Smooth muscle cell (in vitro differentiated cells): ENCODE measurements around the gene TMEM120B. TPM values are rescaled to one million over a fixed set of nuclear protein-coding genes. Genes with fewer than 3 reads are reported as not detected.

Experiments used
- DNase-seq: peaks from one replicate; lab custom pipeline; 2025; ENCODE audit not compliant: unreplicated experiment; lab: John Stamatoyannopoulos, UW
- H2AFZ ChIP-seq: fragments of 200-600 bp; sonication (generic); 2 replicates; pipeline ENCODE4 v1.6.0; 2016; ENCODE audit warnings: antibody characterized with exemption, low read depth, mild to moderate bottlenecking
- H3F3A ChIP-seq: fragments of 200-600 bp; sonication (generic); 2 replicates; pipeline ENCODE4 v1.6.0; 2017; ENCODE audit warnings: antibody characterized with exemption, low read depth
- H3K27ac ChIP-seq: fragments of 200-600 bp; sonication (generic); 2 replicates; pipeline ENCODE4 v1.5.1; 2016; ENCODE audit warnings: low read depth, mild to moderate bottlenecking
- H3K27me3 ChIP-seq: fragments of 200-600 bp; sonication (generic); 2 replicates; pipeline ENCODE4 v1.6.1; 2016; ENCODE audit warnings: low read depth, mild to moderate bottlenecking
- H3K36me3 ChIP-seq: fragments of 200-600 bp; sonication (generic); 2 replicates; pipeline ENCODE4 v1.5.1; 2016; ENCODE audit warnings: low read depth
- H3K4me1 ChIP-seq: fragments of 200-600 bp; sonication (generic); 2 replicates; pipeline ENCODE4 v1.5.1; 2016; ENCODE audit warnings: low read depth
- H3K4me2 ChIP-seq: fragments of 200-600 bp; sonication (generic); 2 replicates; pipeline ENCODE4 v1.6.0; 2016; ENCODE audit warnings: mild to moderate bottlenecking
- H3K4me3 ChIP-seq: fragments of 200-600 bp; sonication (generic); 2 replicates; pipeline ENCODE4 v1.5.1; 2016; ENCODE audit warnings: mild to moderate bottlenecking
- H3K79me2 ChIP-seq: fragments of 200-600 bp; sonication (generic); 2 replicates; pipeline ENCODE4 v1.6.0; 2016; ENCODE audit warnings: low read depth, mild to moderate bottlenecking
- H3K9ac ChIP-seq: fragments of 200-600 bp; sonication (generic); 2 replicates; pipeline ENCODE4 v1.6.0; 2016; ENCODE audit warnings: low read depth
- H3K9me3 ChIP-seq: fragments of 200-600 bp; sonication (generic); replicated peaks from 2 replicates; pipeline ENCODE4 v1.5.1; 2016; ENCODE audit warnings: low read depth
- H4K20me1 ChIP-seq: fragments of 200-600 bp; sonication (generic); 2 replicates; pipeline ENCODE4 v1.6.0; 2016; ENCODE audit warnings: low read depth
- WGBS: methylation state at CpG from one replicate; pipeline ENCODE4 v1.1.7; 2016; ENCODE audit warnings: low lambda C conversion rate; 5-methylcytosine and 5-hydroxymethylcytosine counted together
- polyA plus RNA-seq: library from polyadenylated mRNA; unstranded; fragments of >200 nt; fragmentation: Nextera tagmentation; extraction: Ambion mirVana; gene quantifications from 2 replicates; pipeline ENCODE4 v1.2.1, GENCODE V29; 2016
- total RNA-seq: library from RNA; depleted of rRNA; stranded (reverse); fragments of >200 nt; gene quantifications from 2 replicates; pipeline ENCODE4 v1.2.3, GENCODE V29; 2014
- TF ChIP-seq, protein P1 (sequence below): fragments of 200-600 bp; sonication (generic); IDR thresholded peaks from 2 replicates; pipeline ENCODE4 v1.5.1; 2017; ENCODE audit warnings: borderline replicate concordance, mild to moderate bottlenecking, antibody characterized with exemption; ENCODE audit not compliant: insufficient read depth, poor library complexity, severe bottlenecking

Gene TMEM120B
- total and polyA plus RNA-seq, 2 experiments from 2014 or later = 5.3 to 7.6 TPM

GRCh38 chr12:121774968-121775474, 62.5 kb downstream of the TMEM120B start:
- H3K4me1 ChIP-seq = no peaks in the 10 kb centered on the region
- WGBS = 53% methylated on average over 7 of the region's 14 CpGs
- H3K9me3 ChIP-seq = no peaks in the 10 kb centered on the region
- no peak overlapping the region for H3K9ac ChIP-seq
- DNase-seq = no peak
- no peak overlapping the region for H3K4me3 ChIP-seq
- H3F3A ChIP-seq = no peaks in the 10 kb centered on the region
- H4K20me1 ChIP-seq = no peaks in the 10 kb centered on the region
- no peak overlapping the region for H3K4me2 ChIP-seq
- no peak overlapping the region for H3K27ac ChIP-seq
- TF ChIP-seq, protein P1, sequence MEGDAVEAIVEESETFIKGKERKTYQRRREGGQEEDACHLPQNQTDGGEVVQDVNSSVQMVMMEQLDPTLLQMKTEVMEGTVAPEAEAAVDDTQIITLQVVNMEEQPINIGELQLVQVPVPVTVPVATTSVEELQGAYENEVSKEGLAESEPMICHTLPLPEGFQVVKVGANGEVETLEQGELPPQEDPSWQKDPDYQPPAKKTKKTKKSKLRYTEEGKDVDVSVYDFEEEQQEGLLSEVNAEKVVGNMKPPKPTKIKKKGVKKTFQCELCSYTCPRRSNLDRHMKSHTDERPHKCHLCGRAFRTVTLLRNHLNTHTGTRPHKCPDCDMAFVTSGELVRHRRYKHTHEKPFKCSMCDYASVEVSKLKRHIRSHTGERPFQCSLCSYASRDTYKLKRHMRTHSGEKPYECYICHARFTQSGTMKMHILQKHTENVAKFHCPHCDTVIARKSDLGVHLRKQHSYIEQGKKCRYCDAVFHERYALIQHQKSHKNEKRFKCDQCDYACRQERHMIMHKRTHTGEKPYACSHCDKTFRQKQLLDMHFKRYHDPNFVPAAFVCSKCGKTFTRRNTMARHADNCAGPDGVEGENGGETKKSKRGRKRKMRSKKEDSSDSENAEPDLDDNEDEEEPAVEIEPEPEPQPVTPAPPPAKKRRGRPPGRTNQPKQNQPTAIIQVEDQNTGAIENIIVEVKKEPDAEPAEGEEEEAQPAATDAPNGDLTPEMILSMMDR = no peak
- H2AFZ ChIP-seq = no peak overlapping the region
- no peaks in the 10 kb centered on the region for H3K36me3 ChIP-seq
- H3K79me2 ChIP-seq = no peaks in the 10 kb centered on the region
- H3K27me3 ChIP-seq = no peaks in the 10 kb centered on the region

GRCh38 chr12:121775501-121775900, 62.9 kb downstream of the TMEM120B start:
- H2AFZ ChIP-seq = no peak overlapping the region
- 86% methylated on average over 14 of the region's 16 CpGs for WGBS

GRCh38 chr12:121776190-121777098, 63.9 kb downstream of the TMEM120B start:
- Histone ChIP-seq H4K20me1 (peaks cover 5% of the 10 kb centered on the region), H3K79me2 (no peaks in the 10 kb centered on the region), H3K9ac (no peak overlapping the region), H3K9me3 (no peaks in the 10 kb centered on the region), H3K4me3 (no peak overlapping the region), H3K4me1 (no peaks in the 10 kb centered on the region), H3K4me2 (no peak overlapping the region), H3K27ac (no peak overlapping the region), H3K27me3 (no peaks in the 10 kb centered on the region), H2AFZ (no peak overlapping the region), H3F3A (no peaks in the 10 kb centered on the region), H3K36me3 (no peaks in the 10 kb centered on the region)
- TF ChIP-seq, protein P1 = peak; percentile 80
- peak; percentile 48 for DNase-seq
- WGBS = 57% methylated on average over 20 of the region's 24 CpGs

More at GRCh38 chr12:121775501-121775900, 62.9 kb downstream of the TMEM120B start:
- Histone ChIP-seq H3K36me3 (no peaks in the 10 kb centered on the region), H4K20me1 (no peaks in the 10 kb centered on the region), H3K27ac (no peak overlapping the region), H3F3A (no peaks in the 10 kb centered on the region), H3K9me3 (no peaks in the 10 kb centered on the region), H3K79me2 (no peaks in the 10 kb centered on the region), H3K27me3 (no peaks in the 10 kb centered on the region), H3K9ac (no peak overlapping the region), H3K4me3 (no peak overlapping the region), H3K4me1 (no peaks in the 10 kb centered on the region), H3K4me2 (no peak overlapping the region)
- TF ChIP-seq, protein P1 = no peak
- DNase-seq = no peak
